RWPE2 (cell line): ENCODE data around the gene GALNT16.
"Not testable (repeated sequence)": the region's sequence is repeated elsewhere in the genome, so short reads cannot be mapped to it uniquely, and the experiment has no call there.

Experiments
- ATAC-seq: fragments of 200-7000 bp; cut with Tn5 transposase; 3 replicates; pipeline ENCODE4 v1.9.1; 2021; ENCODE audit warnings: low read depth
- DNase-seq: peaks from one replicate; pipeline ENCODE4 v3.0.0-alpha.2; 2020; ENCODE audit warnings: low spot score
- H3K27ac ChIP-seq: fragments of 450-650 bp; 2 replicates; pipeline ENCODE4 v1.5.1; 2017; ENCODE audit warnings: mild to moderate bottlenecking; ENCODE audit not compliant: poor library complexity, severe bottlenecking
- H3K27me3 ChIP-seq: fragments of 250-450 bp; sonication (Bioruptor Pico); 2 replicates; pipeline ENCODE4 v1.5.1; 2021; ENCODE audit warnings: mild to moderate bottlenecking, moderate library complexity; ENCODE audit not compliant: insufficient read depth, poor library complexity, severe bottlenecking
- H3K36me3 ChIP-seq: fragments of 250-450 bp; sonication (Bioruptor Pico); 2 replicates; pipeline ENCODE4 v1.5.1; 2020; ENCODE audit warnings: low read depth, mild to moderate bottlenecking, moderate library complexity
- H3K4me1 ChIP-seq: fragments of 250-450 bp; sonication (Bioruptor Pico); 2 replicates; pipeline ENCODE4 v1.5.1; 2021; ENCODE audit warnings: mild to moderate bottlenecking, moderate library complexity; ENCODE audit not compliant: insufficient read depth, poor library complexity, severe bottlenecking
- H3K4me3 ChIP-seq: fragments of 250-450 bp; sonication (Bioruptor Pico); 2 replicates; pipeline ENCODE4 v1.5.1; 2021; ENCODE audit warnings: mild to moderate bottlenecking, moderate library complexity; ENCODE audit not compliant: severe bottlenecking
- H3K9me3 ChIP-seq: fragments of 250-450 bp; sonication (Bioruptor Pico); 2 replicates; pipeline ENCODE4 v1.5.1; 2021; ENCODE audit warnings: mild to moderate bottlenecking, moderate library complexity; ENCODE audit not compliant: severe bottlenecking
- CTCF ChIP-seq: fragments of 450-650 bp; IDR thresholded peaks from one replicate; pipeline ENCODE4 v1.5.1; 2017; ENCODE audit warnings: mild to moderate bottlenecking, moderate library complexity; ENCODE audit not compliant: poor library complexity, severe bottlenecking

GALNT16 gene

GRCh38 chr14:69287098-69288010 lies 27.4 kb downstream of the GALNT16 start:
- no peak for DNase-seq
- Histone ChIP-seq H3K27ac (no peak overlapping the region), H3K4me3 (no peak overlapping the region), H3K36me3 (no peaks in the 10 kb centered on the region), H3K27me3 (no peaks in the 10 kb centered on the region), H3K4me1 (no peaks in the 10 kb centered on the region), H3K9me3 (no peaks in the 10 kb centered on the region)
- TF ChIP-seq CTCF: no peak
- ATAC-seq: peak; percentile 40; the same call in 2 of the 3 replicates

GRCh38 chr14:69288011-69288771 lies 28.2 kb downstream of the GALNT16 start:
- H3K36me3 ChIP-seq: no peaks in the 10 kb centered on the region
- ATAC-seq (no peak), DNase-seq (peak; percentile 19)
- H3K4me1 ChIP-seq: no peaks in the 10 kb centered on the region
- no peak overlapping the region for H3K4me3 ChIP-seq
- H3K27me3 ChIP-seq: no peaks in the 10 kb centered on the region
- H3K9me3 ChIP-seq: no peaks in the 10 kb centered on the region
- no peak overlapping the region for H3K27ac ChIP-seq
- peak; percentile 33 for TF ChIP-seq CTCF

GRCh38 chr14:69288956-69289705 lies 29.2 kb downstream of the GALNT16 start:
- Histone ChIP-seq H3K27ac (no peak overlapping the region), H3K9me3 (no peaks in the 10 kb centered on the region), H3K4me3 (no peak overlapping the region), H3K4me1 (no peaks in the 10 kb centered on the region), H3K36me3 (no peaks in the 10 kb centered on the region), H3K27me3 (no peaks in the 10 kb centered on the region)
- no peak for ATAC-seq
- no peak for TF ChIP-seq CTCF
- DNase-seq: peak; percentile 36

GRCh38 chr14:69289811-69290520 lies 30.0 kb downstream of the GALNT16 start:
- no peak for TF ChIP-seq CTCF
- H3K27ac ChIP-seq: no peak overlapping the region

GRCh38 chr14:69290881-69291280 lies 30.9 kb downstream of the GALNT16 start:
- H3K27ac ChIP-seq, H3K27me3 ChIP-seq, ATAC-seq, H3K4me1 ChIP-seq, DNase-seq, H3K4me3 ChIP-seq, H3K9me3 ChIP-seq, H3K36me3 ChIP-seq: not testable (repeated sequence)

More at GRCh38 chr14:69289811-69290520, 30.0 kb downstream of the GALNT16 start:
- H3K27me3 ChIP-seq: no peaks in the 10 kb centered on the region
- no peak overlapping the region for H3K4me3 ChIP-seq
- no peaks in the 10 kb centered on the region for H3K4me1 ChIP-seq
- no peak for ATAC-seq
- no peaks in the 10 kb centered on the region for H3K9me3 ChIP-seq
- no peaks in the 10 kb centered on the region for H3K36me3 ChIP-seq
- DNase-seq: no peak
